HCT116 (cell line): Measurements from ENCODE around the gene ATP8A2. TPM values are rescaled to one million over a fixed set of nuclear protein-coding genes. Genes with fewer than 3 reads are reported as not detected.

Source experiments
- ATAC-seq: fragments of 200-7000 bp; cut with Tn5 transposase; 2 replicates; pipeline ENCODE4 v1.9.1; 2020; ENCODE audit warnings: mild to moderate bottlenecking, moderate library complexity
- BruUV-seq: library from RNA; stranded (reverse); fragments of 400-500 nt; replicated peaks from 2 replicates; lab custom pipeline; 2021; lab: Mats Ljungman, UMichigan
- CTCF ChIA-PET: fragments of 300-600 bp; sonication (Branson Sonifier 250); formaldehyde crosslinking; loops from one replicate; lab custom pipeline; 2021; ENCODE audit warnings: antibody characterized with exemption; lab: Charles Lee
- POLR2A ChIA-PET: fragments of 300-600, 350-600 bp; sonication (Branson Sonifier 250); formaldehyde crosslinking; loops from one replicate; lab custom pipeline; 2021; ENCODE audit warnings: antibody characterized with exemption; lab: Charles Lee
- RAD21 ChIA-PET, 2 experiments: fragments of 300-600 bp; sonication (Branson Sonifier 250); formaldehyde crosslinking; loops; one replicate each; lab custom pipeline; 2023; ENCODE audit warnings: low total read pairs in 2 of 2; ENCODE audit not compliant: uncharacterized antibody in 2 of 2, unreplicated experiment in 2 of 2, low non-redundant PET in 1 of 2; lab: Charles Lee
- DNase-seq: peaks from one replicate; pipeline ENCODE4 v3.0.0-alpha.2; 2010; ENCODE audit warnings: low read depth, low spot score
- H2AFZ ChIP-seq: fragments of 200-600 bp; shearing (Covaris generic), sonication (generic); 2 replicates; pipeline ENCODE4 v1.6.1; 2017; ENCODE audit warnings: low read depth, mixed run types, mixed read lengths, antibody characterized with exemption, low read length; ENCODE audit not compliant: poor library complexity, severe bottlenecking
- H3K27ac ChIP-seq: 2 replicates; pipeline ENCODE4 v1.5.1; 2012; ENCODE audit warnings: low read depth, low read length
- H3K27me3 ChIP-seq: fragments of 200-600 bp; sonication (generic); 2 replicates; pipeline ENCODE4 v1.6.1; 2016; ENCODE audit warnings: mixed run types, low read length, mixed read lengths; ENCODE audit not compliant: insufficient read depth
- H3K36me3 ChIP-seq, 2 experiments: fragments of 200-500 bp in 1 of 2; fragments of 200-600 bp in 1 of 2; sonication (Bioruptor generic) in 1 of 2; sonication (generic) in 1 of 2; 2 replicates each; pipeline versions ENCODE4 v1.5.1 to v1.6.1; 2014 to 2016; ENCODE audit warnings: low read length in 2 of 2, inconsistent platforms in 1 of 2, mixed read lengths in 1 of 2, mixed run types in 1 of 2; ENCODE audit not compliant: insufficient read depth in 2 of 2, control insufficient read depth in 1 of 2
- H3K4me1 ChIP-seq, 2 experiments: fragments of 200-600 bp in 1 of 2; sonication (generic) in 1 of 2; 2 replicates each; pipeline versions ENCODE4 v1.5.1 to v1.6.1; 2012 to 2017; ENCODE audit warnings: low read length in 2 of 2, inconsistent platforms in 1 of 2, mild to moderate bottlenecking in 1 of 2, mixed read lengths in 1 of 2, mixed run types in 1 of 2, moderate library complexity in 1 of 2; ENCODE audit not compliant: insufficient read depth in 2 of 2, control insufficient read depth in 1 of 2
- H3K4me2 ChIP-seq: fragments of 200-600 bp; sonication (generic); 2 replicates; pipeline ENCODE4 v1.6.1; 2017; ENCODE audit warnings: mixed run types, low read length, mixed read lengths
- H3K4me3 ChIP-seq, 2 experiments: fragments of 200-600 bp in 1 of 2; sonication (generic) in 1 of 2; replicated peaks in 1 of 2; 2 replicates each; pipeline ENCODE4 v1.5.1; 2011 to 2016; ENCODE audit warnings: low read length in 2 of 2, control low read depth in 1 of 2, low read depth in 1 of 2, mild to moderate bottlenecking in 1 of 2, mixed read lengths in 1 of 2, mixed run types in 1 of 2
- H3K79me2 ChIP-seq: fragments of 200-600 bp; sonication (generic); 2 replicates; pipeline ENCODE4 v1.6.1; 2017; ENCODE audit warnings: mild to moderate bottlenecking, mixed run types, low read length, moderate library complexity, mixed read lengths; ENCODE audit not compliant: insufficient read depth
- H3K9ac ChIP-seq: fragments of 200-600 bp; sonication (generic); 2 replicates; pipeline ENCODE4 v1.6.1; 2016; ENCODE audit warnings: low read length, mixed read lengths
- H3K9me2 ChIP-seq: fragments of 200-600 bp; sonication (generic), shearing (Covaris generic); 2 replicates; pipeline ENCODE4 v1.6.1; 2017; ENCODE audit warnings: mixed run types, mild to moderate bottlenecking, moderate library complexity; ENCODE audit not compliant: insufficient read depth
- H3K9me3 ChIP-seq, 2 experiments: fragments of 200-500 bp in 1 of 2; fragments of 200-600 bp in 1 of 2; sonication (Bioruptor generic) in 1 of 2; sonication (generic) in 1 of 2; 2 replicates each; pipeline ENCODE4 v1.6.1; 2014 to 2017; ENCODE audit warnings: low read length in 2 of 2, mixed read lengths in 2 of 2, inconsistent platforms in 1 of 2, low read depth in 1 of 2, mild to moderate bottlenecking in 1 of 2, mixed run types in 1 of 2, moderate library complexity in 1 of 2; ENCODE audit not compliant: control insufficient read depth in 1 of 2, insufficient read depth in 1 of 2
- H4K20me1 ChIP-seq: fragments of 200-600 bp; sonication (generic), shearing (Covaris generic); 2 replicates; pipeline ENCODE4 v1.6.1; 2017; ENCODE audit warnings: mixed run types, mild to moderate bottlenecking, moderate library complexity; ENCODE audit not compliant: insufficient read depth
- ATF3 ChIP-seq: IDR thresholded peaks from 2 replicates; pipeline ENCODE4 v1.6.1; 2012
- CBX3 ChIP-seq: IDR thresholded peaks from 2 replicates; pipeline ENCODE4 v1.6.1; 2012; ENCODE audit warnings: low read depth
- CEBPB ChIP-seq: IDR thresholded peaks from 2 replicates; pipeline ENCODE4 v1.6.1; 2012; ENCODE audit warnings: low read depth
- SP1 ChIP-seq: IDR thresholded peaks from 2 replicates; pipeline ENCODE4 v1.6.1; 2012; ENCODE audit warnings: low read depth
- SRF ChIP-seq: IDR thresholded peaks from 2 replicates; pipeline ENCODE4 v1.6.1; 2012; ENCODE audit warnings: low read depth
- TCF7L2 ChIP-seq: IDR thresholded peaks from 2 replicates; pipeline ENCODE4 v1.7.0; 2011; ENCODE audit warnings: borderline replicate concordance, inconsistent platforms; ENCODE audit not compliant: insufficient read depth, insufficient read length; ENCODE audit errors: extremely low read depth
- YY1 ChIP-seq: IDR thresholded peaks from 2 replicates; pipeline ENCODE4 v1.6.1; 2011; ENCODE audit warnings: low read length, low read depth, moderate library complexity, mild to moderate bottlenecking; ENCODE audit not compliant: insufficient replicate concordance; ENCODE audit errors: extremely low read depth
- ZFX ChIP-seq: fragments of 450-650 bp; IDR thresholded peaks from 2 replicates; pipeline ENCODE4 v1.6.1; 2017
- ZNF274 ChIP-seq: fragments of 200-500 bp; sonication (Bioruptor generic); IDR thresholded peaks from 2 replicates; pipeline ENCODE4 v1.6.1; 2014; ENCODE audit warnings: mild to moderate bottlenecking, low read depth, low read length, inconsistent platforms
- intact Hi-C: fragments of 100-400 bp; cut with micrococcal nuclease; formaldehyde crosslinking; loops from 2 replicates; pipeline ENCODE4 v1.10.0; 2022
- total RNA-seq: library from RNA; stranded (reverse); gene quantifications from one replicate; pipeline ENCODE4 v1.2.1, GENCODE V29; 2021; ENCODE audit not compliant: unreplicated experiment
- TF ChIP-seq, protein P1 (sequence below): IDR thresholded peaks from 2 replicates; pipeline ENCODE4 v1.6.1; 2011; ENCODE audit warnings: mild to moderate bottlenecking, low read length, moderate library complexity; ENCODE audit not compliant: insufficient replicate concordance; ENCODE audit errors: extremely low read depth

The ATP8A2 gene
- total RNA-seq, 1 experiment from 2014 or later = not detected

DNA sequence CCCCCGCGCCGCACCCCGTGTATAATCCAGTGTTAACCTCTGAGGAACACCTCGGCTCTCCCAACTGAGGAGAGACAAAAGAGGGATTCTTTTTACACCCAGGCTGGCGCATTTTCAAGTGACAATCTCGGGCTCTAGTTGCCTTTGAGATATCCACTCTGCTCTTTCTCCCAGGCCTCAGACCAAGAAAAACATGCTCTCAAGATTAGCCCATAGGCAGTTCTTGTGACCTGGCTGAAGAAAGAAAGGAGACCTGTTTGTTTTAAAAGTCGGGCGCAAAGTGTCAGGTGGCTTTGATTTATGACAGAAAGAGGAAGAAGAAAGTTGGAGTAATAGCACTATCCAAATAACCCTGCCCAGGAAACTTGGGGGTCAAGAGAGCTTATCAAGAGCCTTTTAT is 652.8 kb downstream of the ATP8A2 start:
- ChIA-PET POLR2A (no interaction called here), CTCF (no interaction called here), RAD21 (no interaction called here)
- intact Hi-C loops = no loop called here
- no TSS peak for BruUV-seq
- TF ChIP-seq ZNF274 (no peak), ATF3 (no peak), SP1 (no peak), SRF (no peak), YY1 (no peak), TCF7L2 (no peak), ZFX (no peak), CEBPB (no peak), CBX3 (no peak)
- TF ChIP-seq, protein P1, sequence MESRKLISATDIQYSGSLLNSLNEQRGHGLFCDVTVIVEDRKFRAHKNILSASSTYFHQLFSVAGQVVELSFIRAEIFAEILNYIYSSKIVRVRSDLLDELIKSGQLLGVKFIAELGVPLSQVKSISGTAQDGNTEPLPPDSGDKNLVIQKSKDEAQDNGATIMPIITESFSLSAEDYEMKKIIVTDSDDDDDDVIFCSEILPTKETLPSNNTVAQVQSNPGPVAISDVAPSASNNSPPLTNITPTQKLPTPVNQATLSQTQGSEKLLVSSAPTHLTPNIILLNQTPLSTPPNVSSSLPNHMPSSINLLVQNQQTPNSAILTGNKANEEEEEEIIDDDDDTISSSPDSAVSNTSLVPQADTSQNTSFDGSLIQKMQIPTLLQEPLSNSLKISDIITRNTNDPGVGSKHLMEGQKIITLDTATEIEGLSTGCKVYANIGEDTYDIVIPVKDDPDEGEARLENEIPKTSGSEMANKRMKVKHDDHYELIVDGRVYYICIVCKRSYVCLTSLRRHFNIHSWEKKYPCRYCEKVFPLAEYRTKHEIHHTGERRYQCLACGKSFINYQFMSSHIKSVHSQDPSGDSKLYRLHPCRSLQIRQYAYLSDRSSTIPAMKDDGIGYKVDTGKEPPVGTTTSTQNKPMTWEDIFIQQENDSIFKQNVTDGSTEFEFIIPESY = no peak
- H3K4me2 ChIP-seq = no peak overlapping the region
- H3K9ac ChIP-seq = no peak overlapping the region
- no peak overlapping the region for H3K4me3 ChIP-seq
- H3K79me2 ChIP-seq = no peaks in the 10 kb centered on the region
- ATAC-seq = no peak
- H4K20me1 ChIP-seq = no peaks in the 10 kb centered on the region
- H3K4me1 ChIP-seq = no peaks in the 10 kb centered on the region
- no peaks in the 10 kb centered on the region for H3K9me2 ChIP-seq
- no peak overlapping the region for H2AFZ ChIP-seq
- no peak for DNase-seq
- H3K27me3 ChIP-seq = peaks cover 33% of the 10 kb centered on the region
- no peaks in the 10 kb centered on the region for H3K36me3 ChIP-seq
- no peak overlapping the region for H3K27ac ChIP-seq
- no peaks in the 10 kb centered on the region for H3K9me3 ChIP-seq
